Activated CD4-positive, alpha-beta T cell treated with anti-CD3 and anti-CD28 coated beads for 48 hours (primary cell): ENCODE data around the gene CHMP6.

Source experiments
- DNase-seq: peaks from one replicate; pipeline ENCODE4 v3.0.0-alpha.2; 2020

The CHMP6 gene

GRCh38 chr17:80995131-80995530 lies 3.5 kb downstream of the CHMP6 start:
- DNase-seq, result no peak

- no peak for DNase-seq
Measured at GRCh38 chr17:80996422-80997305, 5.0 kb downstream of the CHMP6 start.

- no peak for DNase-seq
Measured at GRCh38 chr17:80997424-80998117, 5.9 kb downstream of the CHMP6 start.

- DNase-seq, result no peak
Measured at GRCh38 chr17:80998118-80998747, 6.6 kb downstream of the CHMP6 start.

- no peak for DNase-seq
Measured at GRCh38 chr17:80998748-80999535, 7.3 kb downstream of the CHMP6 start.

GRCh38 chr17:80999536-81000333 lies 8.1 kb downstream of the CHMP6 start:
- DNase-seq, result no peak

GRCh38 chr17:81000334-81000630 lies 8.6 kb downstream of the CHMP6 start:
- DNase-seq, result no peak

GRCh38 chr17:81000631-81001357 lies 9.2 kb downstream of the CHMP6 start:
- no peak for DNase-seq

GRCh38 chr17:81002013-81002384 lies 10.4 kb downstream of the CHMP6 start:
- DNase-seq, result no peak

- DNase-seq, result no peak
Measured at GRCh38 chr17:81002409-81003361, 11.0 kb downstream of the CHMP6 start.

GRCh38 chr17:81003711-81004475 lies 12.3 kb downstream of the CHMP6 start:
- DNase-seq, result no peak

GRCh38 chr17:81006891-81007290 lies 15.2 kb downstream of the CHMP6 start:
- DNase-seq, result no peak

GRCh38 chr17:81008140-81008539 lies 16.5 kb downstream of the CHMP6 start:
- DNase-seq, result no peak

GRCh38 chr17:81009136-81009535 lies 17.5 kb downstream of the CHMP6 start:
- DNase-seq, result no peak

GRCh38 chr17:81010935-81011334 lies 19.3 kb downstream of the CHMP6 start:
- DNase-seq, result no peak

GRCh38 chr17:81011951-81012350 lies 20.3 kb downstream of the CHMP6 start:
- no peak for DNase-seq

- no peak for DNase-seq
Measured at GRCh38 chr17:81012574-81013447, 21.2 kb downstream of the CHMP6 start.

- no peak for DNase-seq
Measured at GRCh38 chr17:81013642-81014041, 22.0 kb downstream of the CHMP6 start.

- DNase-seq, result no peak
Measured at GRCh38 chr17:81015136-81015535, 23.5 kb downstream of the CHMP6 start.
